Endometrium (tissue), 2 donors: Measurements from ENCODE around the gene TMEM222.

Experiments
- FAIRE-seq: peaks from 2 replicates; lab custom pipeline; 2012; peaks lifted over from hg19 to GRCh38; lab: Jason Lieb, UNC
- donor health status: control.
- donor health status: control.

The TMEM222 gene

GRCh38 chr1:27342391-27342777 lies 20.4 kb downstream of the TMEM222 start:
- no peak for FAIRE-seq

- FAIRE-seq = no peak
Observed at GRCh38 chr1:27342778-27343638, 21.0 kb downstream of the TMEM222 start.

GRCh38 chr1:27343639-27344025 lies 21.7 kb downstream of the TMEM222 start:
- FAIRE-seq = no peak

GRCh38 chr1:27345272-27345671 lies 23.3 kb downstream of the TMEM222 start:
- no peak for FAIRE-seq

GRCh38 chr1:27346357-27346756 lies 24.4 kb downstream of the TMEM222 start:
- FAIRE-seq = no peak

- FAIRE-seq = no peak
Observed at GRCh38 chr1:27346991-27347624, 25.1 kb downstream of the TMEM222 start.

- FAIRE-seq = no peak
Observed at GRCh38 chr1:27348861-27349783, 27.2 kb downstream of the TMEM222 start.

- no peak for FAIRE-seq
Observed at GRCh38 chr1:27349784-27350662, 28.1 kb downstream of the TMEM222 start.

GRCh38 chr1:27350663-27351540 lies 28.9 kb downstream of the TMEM222 start:
- FAIRE-seq = no peak

- FAIRE-seq = no peak
Observed at GRCh38 chr1:27351541-27352107, 29.7 kb downstream of the TMEM222 start.

- FAIRE-seq = no peak
Observed at GRCh38 chr1:27353166-27353565, 31.2 kb downstream of the TMEM222 start.

GRCh38 chr1:27353629-27354028 lies 31.7 kb downstream of the TMEM222 start:
- FAIRE-seq = no peak

GRCh38 chr1:27355683-27356082 lies 33.7 kb downstream of the TMEM222 start:
- no peak for FAIRE-seq

GRCh38 chr1:27356277-27356618 lies 34.3 kb downstream of the TMEM222 start:
- no peak for FAIRE-seq

GRCh38 chr1:27356619-27357280 lies 34.8 kb downstream of the TMEM222 start:
- no peak for FAIRE-seq

- no peak for FAIRE-seq
Observed at GRCh38 chr1:27357281-27358037, 35.5 kb downstream of the TMEM222 start.

- FAIRE-seq = no peak
Observed at GRCh38 chr1:27358038-27358927, 36.3 kb downstream of the TMEM222 start.

GRCh38 chr1:27358928-27359313 lies 37.0 kb downstream of the TMEM222 start:
- FAIRE-seq = no peak
